ENCODE results near the gene YTHDF2. TPM values are rescaled to one million over a fixed set of nuclear protein-coding genes. Genes with fewer than 3 reads are reported as not detected.
A peak's percentile ranks its signal among the peaks of the same experiment; 100 is the strongest.

The YTHDF2 gene
- total and polyA plus RNA-seq, 11 donors = 20.7 to 56.3 (median 38.9) TPM

DNA sequence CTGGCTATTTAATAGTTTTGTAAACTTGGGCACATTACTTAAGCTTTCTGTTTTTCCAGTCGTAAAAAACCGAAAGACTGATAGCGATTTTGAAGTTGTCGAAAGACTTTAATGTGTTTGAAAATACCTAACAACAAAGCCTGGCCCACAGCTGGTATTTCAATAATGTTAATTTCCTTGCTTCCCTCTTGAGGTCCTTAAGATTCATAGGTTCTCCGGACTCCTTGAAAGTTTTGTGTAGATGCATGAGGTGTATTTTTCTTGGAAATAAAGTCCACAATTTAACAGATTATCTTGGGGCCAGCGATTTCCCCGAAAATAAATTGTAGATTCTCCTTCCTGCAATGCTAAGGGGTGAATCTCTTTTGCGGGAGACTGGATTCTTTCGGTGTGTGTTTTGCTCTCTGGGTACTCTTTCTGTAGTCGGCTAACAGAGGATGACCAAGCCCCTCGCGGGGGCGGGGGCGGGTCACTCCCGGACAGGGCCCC lies 735 bp upstream of the YTHDF2 start:
- Histone ChIP-seq H3K4me3 (peak overlapping the region; percentile 16 to 100 (median 89)), H3K4me1 (peaks cover 5 to 42% (median 38%) of the 10 kb centered on the region in 12 donors), H3K27ac (peak overlapping the region; percentile 40 to 98 (median 95)), H3K27me3 (no peaks in the 10 kb centered on the region), H3K36me3 (peaks cover 0 to 29% (median 28%) of the 10 kb centered on the region in 9 donors), H3K9me3 (no peaks in the 10 kb centered on the region)
- ATAC-seq (no peak), DNase-seq (no peak)
- 5 to 7% (median 6%) methylated on average over 13 to 15 of the region's 15 CpGs for WGBS, 4 donors
- TF ChIP-seq CTCF (IDR thresholded peaks at IDR 0.05) (no peak), POLR2A (IDR thresholded peaks at IDR 0.05) (no peak)
- intact Hi-C loops (cut with DNase I) = loop anchor here (2.0 to 5.0 kb wide), 7 partner anchors 67 to 446 kb away; partner anchors contain the start of genes TAF12 (in 6 of the 10), GMEB1 (in 4 of the 10), RNU11 (in 4 of the 10) and SRSF4 (in 1 of the 10)

DNA sequence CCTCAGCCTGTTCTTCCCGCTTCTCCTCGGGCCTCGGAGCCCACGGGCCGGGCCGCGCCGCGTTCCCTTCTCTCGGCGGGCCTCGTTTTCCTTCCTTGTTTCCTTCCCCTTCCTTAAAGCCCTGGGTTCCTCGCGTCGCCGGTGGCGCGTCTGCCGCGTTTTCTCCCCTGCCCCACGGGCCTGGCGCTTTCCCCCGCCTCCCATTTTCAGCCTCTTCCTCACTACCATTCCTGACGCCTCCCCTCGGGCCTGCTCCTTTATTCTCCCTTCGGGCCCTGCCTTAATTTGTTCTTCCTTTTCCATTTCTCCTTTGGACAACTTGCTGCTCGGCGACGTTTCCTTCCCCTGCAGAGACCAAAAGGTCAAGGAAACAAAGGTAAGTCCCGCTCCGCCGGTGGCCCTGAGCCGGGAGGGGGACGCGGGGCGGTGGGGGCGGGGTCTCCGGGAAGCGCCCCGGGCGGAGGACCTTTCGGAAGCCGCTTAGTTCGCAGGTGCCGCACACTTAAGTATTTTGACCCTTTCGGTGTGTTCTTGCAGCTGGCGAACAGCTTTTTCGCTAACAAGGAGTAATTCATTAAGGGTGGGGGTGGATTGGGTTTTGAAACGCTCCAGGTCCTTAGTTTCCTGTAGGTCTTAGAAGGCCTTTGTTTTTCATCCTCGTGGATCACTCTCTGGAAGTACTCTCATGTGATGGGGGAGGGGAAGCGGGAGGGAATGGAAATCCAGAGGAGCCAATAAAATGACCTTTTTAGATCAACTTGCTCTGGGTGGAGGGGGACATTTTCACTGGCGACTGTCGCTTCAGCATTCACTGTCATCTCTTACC lies 780 bp downstream of the YTHDF2 start:
- intact Hi-C loops (cut with DNase I) = loop anchor here (2.0 to 5.0 kb wide), 7 partner anchors 69 to 445 kb away; partner anchors contain the start of genes TAF12 (in 6 of the 10), GMEB1 (in 4 of the 10), RNU11 (in 4 of the 10) and SRSF4 (in 1 of the 10)
- 0 to 1% (median 0%) methylated on average over 52 to 53 of the region's 53 CpGs for WGBS, 4 donors
- no peaks in the 10 kb centered on the region for H3K27me3 ChIP-seq

GRCh38 chr1:28740118-28740517 lies 3.4 kb downstream of the YTHDF2 start:
- Histone ChIP-seq H3K9me3 (no peaks in the 10 kb centered on the region), H3K27ac (no peak overlapping the region), H3K36me3 (peaks cover 0 to 70% (median 69%) of the 10 kb centered on the region in 9 donors), H3K4me3 (no peak overlapping the region), H3K27me3 (no peaks in the 10 kb centered on the region), H3K4me1 (peaks cover 5 to 67% (median 60%) of the 10 kb centered on the region in 12 donors)
- TF ChIP-seq CTCF (IDR thresholded peaks at IDR 0.05) (no peak), POLR2A (IDR thresholded peaks at IDR 0.05) (no peak)
- ATAC-seq (no peak), DNase-seq (no peak)
- intact Hi-C loops (cut with DNase I) = no loop called here

More for the DNA sequence above, 780 bp downstream of the YTHDF2 start:
- H3K27ac ChIP-seq = peak overlapping the region; percentile 77 to 98 (median 95)
- peaks cover 0 to 44% (median 43%) of the 10 kb centered on the region in 9 donors for H3K36me3 ChIP-seq
- DNase-seq = peak in 3 of 5 donors; percentile 19 to 43 (median 39)
- no peaks in the 10 kb centered on the region for H3K9me3 ChIP-seq
- H3K4me3 ChIP-seq = peak overlapping the region; percentile 66 to 100 (median 95)
- peaks cover 5 to 51% (median 46%) of the 10 kb centered on the region in 12 donors for H3K4me1 ChIP-seq
- ATAC-seq = peak in 2 of 4 donors; percentile 6 to 34
- TF ChIP-seq CTCF (IDR thresholded peaks at IDR 0.05) (no peak), POLR2A (IDR thresholded peaks at IDR 0.05) (no peak)

DNA sequence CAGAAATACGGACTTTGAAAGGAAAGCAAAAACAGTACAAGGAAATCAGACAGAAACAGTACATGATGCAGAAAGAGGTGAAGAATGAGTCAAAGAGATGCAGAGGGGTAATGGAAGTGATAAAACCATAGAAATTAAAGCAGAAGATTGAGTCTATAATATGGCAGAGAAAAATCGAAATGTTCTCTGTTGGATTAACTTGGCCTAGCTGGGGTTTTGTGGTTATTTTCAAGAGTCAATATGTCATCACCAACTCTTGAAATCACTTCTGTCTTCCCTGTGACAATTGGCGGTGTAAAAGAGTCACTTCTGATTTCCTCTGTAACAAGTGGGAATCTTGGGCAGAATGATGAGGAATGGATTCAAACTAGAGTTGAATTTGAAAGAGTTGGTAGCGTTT lies 7.4 kb downstream of the YTHDF2 start:
- 62 to 66% (median 65%) methylated on average over 4 of the region's 4 CpGs for WGBS, 4 donors
- Histone ChIP-seq H3K27me3 (no peaks in the 10 kb centered on the region), H3K27ac (no peak overlapping the region), H3K36me3 (peaks cover 0 to 94% (median 82%) of the 10 kb centered on the region in 9 donors), H3K9me3 (no peaks in the 10 kb centered on the region), H3K4me3 (no peak overlapping the region), H3K4me1 (peaks cover 5 to 84% (median 69%) of the 10 kb centered on the region in 12 donors)
- intact Hi-C loops (cut with DNase I) = no loop called here
- no peak for DNase-seq
- no peak for ATAC-seq
- no peak for TF ChIP-seq POLR2A (IDR thresholded peaks at IDR 0.05)

Data from heart left ventricle (tissue), 16 donors.